WTC11 (cell line): Measurements from ENCODE around the gene CROCC2.

Experiments
- SMAD3 ChIP-seq: sonication (generic); formaldehyde crosslinking; IDR thresholded peaks from 2 replicates; pipeline ENCODE4 v1.8.0; 2022; ENCODE audit warnings: missing genetic modification reagents, mild to moderate bottlenecking, borderline replicate concordance
- ZNF232 ChIP-seq: sonication (generic); formaldehyde crosslinking; IDR thresholded peaks from 2 replicates; pipeline ENCODE4 v1.8.0; 2022; ENCODE audit warnings: mild to moderate bottlenecking, missing genetic modification reagents
- TF ChIP-seq, protein P1 (sequence below): sonication (generic); formaldehyde crosslinking; IDR thresholded peaks from 2 replicates; pipeline ENCODE4 v1.8.1; 2023; ENCODE audit warnings: mild to moderate bottlenecking, missing genetic modification reagents, moderate library complexity
- TF ChIP-seq, protein P2 (sequence below): fragments of 200-600 bp; IDR thresholded peaks from 2 replicates; pipeline ENCODE4 v1.8.0; 2022; ENCODE audit warnings: antibody characterized with exemption
- TF ChIP-seq, protein P3 (sequence below): sonication (generic); formaldehyde crosslinking; IDR thresholded peaks from 2 replicates; pipeline ENCODE4 v1.8.1; 2022; ENCODE audit warnings: low read depth, missing genetic modification reagents, borderline replicate concordance
- TF ChIP-seq, protein P4 (sequence below): sonication (generic); formaldehyde crosslinking; IDR thresholded peaks from 2 replicates; pipeline ENCODE4 v1.8.0; 2022; ENCODE audit warnings: mild to moderate bottlenecking, missing genetic modification reagents
- TF ChIP-seq, protein P5 (sequence below): sonication (generic); formaldehyde crosslinking; IDR thresholded peaks from 2 replicates; pipeline ENCODE4 v1.8.0; 2022; ENCODE audit warnings: mild to moderate bottlenecking, missing genetic modification reagents

DNA sequence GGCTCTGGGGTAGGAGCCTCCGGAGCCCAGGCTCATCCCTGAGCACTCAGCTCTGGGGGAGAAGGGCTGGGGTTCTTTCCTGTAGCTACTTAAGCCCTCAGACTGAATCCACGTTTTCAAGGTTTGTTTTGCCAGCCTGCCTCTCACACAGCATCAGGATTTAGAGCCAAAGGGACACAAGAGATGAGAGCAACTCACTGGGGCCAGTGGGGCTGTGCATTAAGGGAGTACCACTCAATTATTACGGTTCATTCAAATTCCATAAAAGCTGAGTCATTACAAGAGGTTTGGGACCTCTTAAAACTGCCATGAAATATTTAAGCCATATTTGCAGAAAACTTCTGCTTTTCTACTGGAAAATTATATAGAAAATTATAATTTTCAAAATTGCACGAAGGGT, 75.1 kb downstream of the CROCC2 start:
- TF ChIP-seq, protein P1, sequence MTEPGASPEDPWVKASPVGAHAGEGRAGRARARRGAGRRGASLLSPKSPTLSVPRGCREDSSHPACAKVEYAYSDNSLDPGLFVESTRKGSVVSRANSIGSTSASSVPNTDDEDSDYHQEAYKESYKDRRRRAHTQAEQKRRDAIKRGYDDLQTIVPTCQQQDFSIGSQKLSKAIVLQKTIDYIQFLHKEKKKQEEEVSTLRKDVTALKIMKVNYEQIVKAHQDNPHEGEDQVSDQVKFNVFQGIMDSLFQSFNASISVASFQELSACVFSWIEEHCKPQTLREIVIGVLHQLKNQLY (CRISPR knock-in tag), result no peak
- TF ChIP-seq, protein P2, sequence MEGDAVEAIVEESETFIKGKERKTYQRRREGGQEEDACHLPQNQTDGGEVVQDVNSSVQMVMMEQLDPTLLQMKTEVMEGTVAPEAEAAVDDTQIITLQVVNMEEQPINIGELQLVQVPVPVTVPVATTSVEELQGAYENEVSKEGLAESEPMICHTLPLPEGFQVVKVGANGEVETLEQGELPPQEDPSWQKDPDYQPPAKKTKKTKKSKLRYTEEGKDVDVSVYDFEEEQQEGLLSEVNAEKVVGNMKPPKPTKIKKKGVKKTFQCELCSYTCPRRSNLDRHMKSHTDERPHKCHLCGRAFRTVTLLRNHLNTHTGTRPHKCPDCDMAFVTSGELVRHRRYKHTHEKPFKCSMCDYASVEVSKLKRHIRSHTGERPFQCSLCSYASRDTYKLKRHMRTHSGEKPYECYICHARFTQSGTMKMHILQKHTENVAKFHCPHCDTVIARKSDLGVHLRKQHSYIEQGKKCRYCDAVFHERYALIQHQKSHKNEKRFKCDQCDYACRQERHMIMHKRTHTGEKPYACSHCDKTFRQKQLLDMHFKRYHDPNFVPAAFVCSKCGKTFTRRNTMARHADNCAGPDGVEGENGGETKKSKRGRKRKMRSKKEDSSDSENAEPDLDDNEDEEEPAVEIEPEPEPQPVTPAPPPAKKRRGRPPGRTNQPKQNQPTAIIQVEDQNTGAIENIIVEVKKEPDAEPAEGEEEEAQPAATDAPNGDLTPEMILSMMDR, result no peak
- TF ChIP-seq, protein P3, sequence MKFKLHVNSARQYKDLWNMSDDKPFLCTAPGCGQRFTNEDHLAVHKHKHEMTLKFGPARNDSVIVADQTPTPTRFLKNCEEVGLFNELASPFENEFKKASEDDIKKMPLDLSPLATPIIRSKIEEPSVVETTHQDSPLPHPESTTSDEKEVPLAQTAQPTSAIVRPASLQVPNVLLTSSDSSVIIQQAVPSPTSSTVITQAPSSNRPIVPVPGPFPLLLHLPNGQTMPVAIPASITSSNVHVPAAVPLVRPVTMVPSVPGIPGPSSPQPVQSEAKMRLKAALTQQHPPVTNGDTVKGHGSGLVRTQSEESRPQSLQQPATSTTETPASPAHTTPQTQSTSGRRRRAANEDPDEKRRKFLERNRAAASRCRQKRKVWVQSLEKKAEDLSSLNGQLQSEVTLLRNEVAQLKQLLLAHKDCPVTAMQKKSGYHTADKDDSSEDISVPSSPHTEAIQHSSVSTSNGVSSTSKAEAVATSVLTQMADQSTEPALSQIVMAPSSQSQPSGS, result no peak
- TF ChIP-seq, protein P4, sequence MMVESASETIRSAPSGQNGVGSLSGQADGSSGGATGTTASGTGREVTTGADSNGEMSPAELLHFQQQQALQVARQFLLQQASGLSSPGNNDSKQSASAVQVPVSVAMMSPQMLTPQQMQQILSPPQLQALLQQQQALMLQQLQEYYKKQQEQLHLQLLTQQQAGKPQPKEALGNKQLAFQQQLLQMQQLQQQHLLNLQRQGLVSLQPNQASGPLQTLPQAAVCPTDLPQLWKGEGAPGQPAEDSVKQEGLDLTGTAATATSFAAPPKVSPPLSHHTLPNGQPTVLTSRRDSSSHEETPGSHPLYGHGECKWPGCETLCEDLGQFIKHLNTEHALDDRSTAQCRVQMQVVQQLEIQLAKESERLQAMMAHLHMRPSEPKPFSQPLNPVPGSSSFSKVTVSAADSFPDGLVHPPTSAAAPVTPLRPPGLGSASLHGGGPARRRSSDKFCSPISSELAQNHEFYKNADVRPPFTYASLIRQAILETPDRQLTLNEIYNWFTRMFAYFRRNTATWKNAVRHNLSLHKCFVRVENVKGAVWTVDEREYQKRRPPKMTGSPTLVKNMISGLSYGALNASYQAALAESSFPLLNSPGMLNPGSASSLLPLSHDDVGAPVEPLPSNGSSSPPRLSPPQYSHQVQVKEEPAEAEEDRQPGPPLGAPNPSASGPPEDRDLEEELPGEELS (CRISPR knock-in tag), result no peak
- TF ChIP-seq, protein P5, sequence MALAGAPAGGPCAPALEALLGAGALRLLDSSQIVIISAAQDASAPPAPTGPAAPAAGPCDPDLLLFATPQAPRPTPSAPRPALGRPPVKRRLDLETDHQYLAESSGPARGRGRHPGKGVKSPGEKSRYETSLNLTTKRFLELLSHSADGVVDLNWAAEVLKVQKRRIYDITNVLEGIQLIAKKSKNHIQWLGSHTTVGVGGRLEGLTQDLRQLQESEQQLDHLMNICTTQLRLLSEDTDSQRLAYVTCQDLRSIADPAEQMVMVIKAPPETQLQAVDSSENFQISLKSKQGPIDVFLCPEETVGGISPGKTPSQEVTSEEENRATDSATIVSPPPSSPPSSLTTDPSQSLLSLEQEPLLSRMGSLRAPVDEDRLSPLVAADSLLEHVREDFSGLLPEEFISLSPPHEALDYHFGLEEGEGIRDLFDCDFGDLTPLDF, result no peak
- TF ChIP-seq ZNF232 (no peak), SMAD3 (no peak)
